K562 (cell line): Measurements from ENCODE around the gene IL17F. TPM values are rescaled to one million over a fixed set of nuclear protein-coding genes. Genes with fewer than 3 reads are reported as not detected.

Experiments used
- HDAC2 ChIP-seq: fragments of 450-650 bp; IDR thresholded peaks from 2 replicates; pipeline ENCODE4 v1.6.1; 2016; ENCODE audit warnings: mild to moderate bottlenecking
- KLF16 ChIP-seq: IDR thresholded peaks from 2 replicates; pipeline ENCODE4 v1.6.1; 2016; ENCODE audit warnings: antibody characterized with exemption
- SIX5 ChIP-seq, 2 experiments: IDR thresholded peaks; 2 replicates each; pipeline ENCODE4 v1.6.1; 2011; ENCODE audit warnings: low read length in 2 of 2, borderline replicate concordance in 1 of 2, low read depth in 1 of 2, mild to moderate bottlenecking in 1 of 2, moderate library complexity in 1 of 2; ENCODE audit not compliant: insufficient read depth in 1 of 2
- TARDBP ChIP-seq: fragments of 450-650 bp; IDR thresholded peaks from 2 replicates; pipeline ENCODE4 v1.6.1; 2016
- ZNF23 ChIP-seq: fragments of 250-450 bp; sonication (Bioruptor Pico); IDR thresholded peaks from 2 replicates; pipeline ENCODE4 v1.4.0; 2020; ENCODE audit warnings: mild to moderate bottlenecking
- ZNF274 ChIP-seq: IDR thresholded peaks from 2 replicates; pipeline ENCODE4 v1.6.1; 2011; ENCODE audit warnings: low read depth, mild to moderate bottlenecking, low read length, moderate library complexity, borderline replicate concordance
- ZNF431 ChIP-seq: sonication (generic); formaldehyde crosslinking; IDR thresholded peaks from 2 replicates; pipeline ENCODE4 v1.8.0; 2022; ENCODE audit warnings: mild to moderate bottlenecking, missing genetic modification reagents
- ZNF592 ChIP-seq: fragments of 450-650 bp; IDR thresholded peaks from 2 replicates; pipeline ENCODE4 v1.6.1; 2017; ENCODE audit warnings: antibody characterized with exemption, mild to moderate bottlenecking
- ZNF609 ChIP-seq: sonication (generic); formaldehyde crosslinking; IDR thresholded peaks from 2 replicates; pipeline ENCODE4 v1.8.1; 2023; ENCODE audit warnings: missing genetic modification reagents, mild to moderate bottlenecking, borderline replicate concordance
- ZNF707 ChIP-seq: fragments of 250-450 bp; sonication (Bioruptor Pico); conservative IDR thresholded peaks from 2 replicates; pipeline ENCODE4 v1.8.0; 2022; ENCODE audit warnings: inconsistent platforms, mild to moderate bottlenecking, moderate library complexity
- polyA plus RNA-seq, 8 experiments: library from polyadenylated mRNA; depleted of rRNA in 4 of 8; stranded (reverse) in 5 of 8; unstranded in 3 of 8; fragments of >200 nt; fragmentation: Nextera tagmentation in 2 of 8; fragmentation: Illumina TruSeq in 1 of 8; extraction: Ambion mirVana in 2 of 8; extraction: Trizol in 1 of 8; gene quantifications; 2 replicates each; pipeline versions ENCODE4 v1.2.1 to v1.2.3, GENCODE V29; 2011 to 2014; ENCODE audit warnings: inconsistent platforms in 1 of 8, missing spikeins in 1 of 8
- total RNA-seq, 7 experiments: library from RNA; depleted of rRNA in 6 of 7; stranded (reverse); fragments of >200 nt in 6 of 7; fragmentation: Illumina TruSeq in 2 of 7; extraction: Trizol in 2 of 7; gene quantifications; 2 replicates each; pipeline versions ENCODE4 v1.2.1 to v1.2.3, GENCODE V29; 2011 to 2021; ENCODE audit warnings: low replicate concordance in 1 of 7

The IL17F gene
- total and polyA plus RNA-seq, 9 of the 15 experiments (the other 6 are each of a cell fraction or from before 2014, with no cell fraction given), result not detected

- TF ChIP-seq ZNF592, result no peak
- no peak for TF ChIP-seq ZNF707 (CRISPR knock-in tag)
- TF ChIP-seq KLF16, result no peak
- no peak for TF ChIP-seq TARDBP
- TF ChIP-seq ZNF609 (CRISPR knock-in tag), result no peak
- no peak for TF ChIP-seq ZNF23 (CRISPR knock-in tag)
- no peak for TF ChIP-seq SIX5 (IDR thresholded peaks at IDR 0.05; ENCODE audit: borderline replicate concordance in 1 of 2, insufficient read depth in 1 of 2, low read depth in 1 of 2, low read length in 2 of 2)
- TF ChIP-seq HDAC2, result no peak
- no peak for TF ChIP-seq ZNF431 (CRISPR knock-in tag)
- no peak for TF ChIP-seq ZNF274
Observed at GRCh38 chr6:52271852-52272460, 27.7 kb upstream of the IL17F start (continued).
